ENCODE results near the gene DRAXIN. TPM values are rescaled to one million over a fixed set of nuclear protein-coding genes. Genes with fewer than 3 reads are reported as not detected.

DRAXIN gene
- total RNA-seq, 1 donor from 2014 or later, result 0.09 TPM

- TF ChIP-seq CTCF (IDR thresholded peaks at IDR 0.05), result no peak
- intact Hi-C loops (cut with DNase I), result no loop called here
- DNase-seq (no peak), ATAC-seq (no peak)
- Histone ChIP-seq H3K4me3 (no peak overlapping the region), H3K36me3 (no peaks in the 10 kb centered on the region), H3K4me1 (peaks cover 2% of the 10 kb centered on the region), H3K9me3 (no peaks in the 10 kb centered on the region), H3K27ac (no peak overlapping the region), H3K27me3 (peaks cover 30% of the 10 kb centered on the region)
These were observed 6.3 kb downstream of the DRAXIN start for GRCh38 chr1:11697893-11698210.

DNA sequence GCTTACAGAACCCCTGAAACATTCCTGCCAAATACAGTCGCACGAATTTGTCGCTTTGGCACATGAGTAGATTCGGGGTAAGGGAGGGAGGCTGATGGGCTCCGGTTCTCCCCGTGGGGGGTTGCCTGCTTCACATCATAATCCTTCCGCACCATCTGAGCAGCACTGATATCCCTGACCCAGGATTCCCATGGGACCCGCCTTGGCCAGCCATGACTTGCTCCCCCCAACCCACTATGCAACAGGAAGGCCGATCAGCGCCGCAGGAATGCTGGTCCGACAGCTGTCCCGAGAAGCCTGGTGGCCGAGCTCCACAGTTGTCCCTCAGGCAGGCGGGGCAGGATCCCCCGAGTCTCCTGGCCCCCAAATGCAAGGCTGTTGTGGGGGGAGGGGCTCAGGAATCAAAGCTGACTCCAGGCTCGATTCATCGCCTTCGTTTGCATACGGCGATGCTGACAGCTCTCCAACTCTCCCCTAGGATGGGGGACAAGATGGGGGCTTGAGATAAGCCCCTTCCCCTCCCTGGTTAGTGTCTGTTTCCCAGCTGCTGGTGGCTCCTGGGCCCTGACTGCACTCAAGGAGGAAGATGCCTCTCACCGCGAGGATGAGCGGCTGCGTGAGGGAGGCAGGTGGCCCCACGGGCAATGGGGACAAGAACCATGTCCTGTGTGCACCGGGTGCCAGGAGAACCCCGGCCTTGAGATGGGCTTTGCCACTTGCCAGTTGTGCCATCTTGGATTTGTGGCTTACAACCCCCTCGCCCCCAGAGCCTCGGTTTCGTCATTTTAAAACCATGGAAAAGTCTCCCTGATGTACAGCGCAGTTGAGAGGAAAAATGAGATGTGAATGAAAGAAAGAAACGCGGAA, 9.3 kb downstream of the DRAXIN start:
- Histone ChIP-seq H3K4me3 (no peak overlapping the region), H3K27me3 (peaks cover 33% of the 10 kb centered on the region), H3K36me3 (no peaks in the 10 kb centered on the region), H3K4me1 (no peaks in the 10 kb centered on the region), H3K9me3 (no peaks in the 10 kb centered on the region), H3K27ac (no peak overlapping the region)
- no peak for TF ChIP-seq CTCF (IDR thresholded peaks at IDR 0.05)
- DNase-seq, result no peak
- intact Hi-C loops (cut with DNase I), result no loop called here
- ATAC-seq, result no peak

DNA sequence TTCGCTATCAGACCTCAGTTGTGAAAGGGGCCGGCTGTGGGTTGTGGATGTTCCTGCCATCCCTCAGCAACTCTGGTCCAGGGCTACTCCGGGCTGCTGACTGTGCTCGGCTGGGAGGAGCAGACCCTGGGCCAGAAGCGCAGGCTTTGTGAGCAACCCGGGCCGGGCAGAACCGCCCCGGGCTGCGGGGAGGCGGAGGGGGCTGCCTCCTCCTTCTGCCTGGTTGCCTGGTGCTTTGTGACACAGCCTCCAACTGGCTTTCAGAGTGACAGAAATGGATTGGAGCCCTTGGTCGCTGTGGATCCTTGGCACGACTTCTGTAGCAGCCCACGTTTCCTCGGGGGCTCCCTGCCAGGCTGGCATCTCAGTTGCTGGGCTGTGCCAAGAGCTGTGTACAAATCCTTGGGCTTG, 10.0 kb downstream of the DRAXIN start:
- no peaks in the 10 kb centered on the region for H3K9me3 ChIP-seq
- no peak for ATAC-seq
- no peak for DNase-seq
- no peaks in the 10 kb centered on the region for H3K4me1 ChIP-seq
- no peaks in the 10 kb centered on the region for H3K36me3 ChIP-seq
- H3K4me3 ChIP-seq, result no peak overlapping the region
- H3K27ac ChIP-seq, result no peak overlapping the region
- no peak for TF ChIP-seq CTCF (IDR thresholded peaks at IDR 0.05)
- intact Hi-C loops (cut with DNase I), result no loop called here
- peaks cover 33% of the 10 kb centered on the region for H3K27me3 ChIP-seq

- intact Hi-C loops (cut with DNase I), result no loop called here
- DNase-seq (no peak), ATAC-seq (no peak)
- Histone ChIP-seq H3K36me3 (no peaks in the 10 kb centered on the region), H3K4me3 (no peak overlapping the region), H3K27me3 (peaks cover 33% of the 10 kb centered on the region), H3K27ac (no peak overlapping the region), H3K9me3 (no peaks in the 10 kb centered on the region), H3K4me1 (no peaks in the 10 kb centered on the region)
- TF ChIP-seq CTCF (IDR thresholded peaks at IDR 0.05), result no peak
These were observed 10.7 kb downstream of the DRAXIN start for GRCh38 chr1:11701981-11702803.

DNA sequence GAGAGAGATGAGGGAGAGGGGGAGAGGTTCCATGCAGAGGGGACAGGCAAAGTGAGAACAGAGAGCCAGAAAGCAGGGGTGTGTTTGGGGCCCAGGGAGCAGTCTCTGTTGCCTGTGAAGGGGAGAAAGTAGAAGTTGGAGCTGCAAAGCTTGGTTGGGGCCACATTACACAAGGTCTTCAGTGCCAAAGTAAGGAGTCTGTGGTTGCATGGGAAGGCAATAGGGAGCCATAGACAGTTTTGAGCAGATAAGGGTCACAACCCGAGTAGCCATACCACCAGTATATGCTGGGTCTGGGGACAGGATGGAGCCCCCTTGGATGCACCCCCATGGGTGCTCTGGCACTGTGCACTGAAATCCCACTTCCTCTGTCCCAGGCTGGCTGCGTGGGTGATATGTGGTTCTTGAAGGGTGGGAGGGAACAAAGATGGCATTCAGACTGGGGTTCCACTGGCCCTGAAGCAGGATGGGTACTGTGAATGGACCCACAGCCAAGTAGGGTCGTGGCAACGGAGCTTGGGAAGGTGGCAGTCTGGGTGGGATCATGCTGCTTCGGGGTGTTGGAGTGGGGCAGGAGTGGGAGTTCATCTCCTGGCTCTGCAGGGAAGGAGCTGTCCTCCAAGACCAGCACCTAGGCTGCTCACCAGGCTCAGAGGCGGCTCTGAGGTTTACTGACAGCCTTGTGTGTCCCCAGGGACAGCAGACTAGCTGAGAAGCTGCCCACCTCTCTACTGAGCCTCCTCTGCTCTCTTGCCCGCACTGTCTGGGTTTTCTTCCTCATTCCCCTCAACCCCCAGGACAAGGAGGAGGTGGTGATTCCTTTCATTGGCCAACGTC, 12.1 kb downstream of the DRAXIN start:
- intact Hi-C loops (cut with DNase I), result no loop called here
- Histone ChIP-seq H3K27ac (no peak overlapping the region), H3K9me3 (no peaks in the 10 kb centered on the region), H3K36me3 (no peaks in the 10 kb centered on the region), H3K4me1 (no peaks in the 10 kb centered on the region), H3K4me3 (no peak overlapping the region), H3K27me3 (peaks cover 33% of the 10 kb centered on the region)
- ATAC-seq (peak; percentile 28), DNase-seq (no peak)
- TF ChIP-seq CTCF (IDR thresholded peaks at IDR 0.05), result no peak
